ENCODE data around the gene COL6A1.

DNA sequence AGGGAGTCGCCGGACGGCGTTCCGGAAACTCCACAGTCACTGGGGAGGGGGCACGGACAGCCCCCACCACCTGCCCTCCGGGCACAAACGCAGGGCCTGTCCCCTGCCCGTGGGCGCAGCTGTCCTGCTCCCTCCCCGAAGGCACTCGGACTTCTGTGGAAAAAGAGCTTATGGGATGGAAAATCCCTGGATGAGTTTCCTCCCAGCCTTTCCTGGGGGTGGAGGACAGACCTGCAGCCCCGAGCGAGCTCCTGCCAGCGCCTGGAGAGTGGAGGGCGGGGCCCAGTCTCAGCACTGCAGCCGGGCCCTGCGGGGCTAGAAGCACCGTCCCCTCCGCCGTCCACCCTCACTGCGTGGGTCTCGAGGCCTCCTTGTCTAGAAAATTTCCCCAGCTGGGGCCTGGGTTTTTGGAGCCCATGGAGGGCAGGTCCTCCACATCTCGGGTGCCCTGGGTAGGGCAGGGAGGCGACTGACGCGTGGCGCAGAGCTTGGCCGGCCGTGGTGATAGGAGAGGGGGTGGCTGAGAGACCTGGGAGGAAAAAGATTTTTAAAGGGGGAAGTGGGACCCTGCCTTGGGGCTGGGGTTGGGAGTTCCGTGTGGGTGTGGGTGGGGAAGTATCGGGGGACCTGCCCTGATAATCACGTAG is 6.4 kb upstream of the COL6A1 start:
- TF ChIP-seq EZH2phosphoT487 (IDR thresholded peaks at IDR 0.05; ENCODE audit: borderline replicate concordance), result no peak
- TF ChIP-seq, protein P1, sequence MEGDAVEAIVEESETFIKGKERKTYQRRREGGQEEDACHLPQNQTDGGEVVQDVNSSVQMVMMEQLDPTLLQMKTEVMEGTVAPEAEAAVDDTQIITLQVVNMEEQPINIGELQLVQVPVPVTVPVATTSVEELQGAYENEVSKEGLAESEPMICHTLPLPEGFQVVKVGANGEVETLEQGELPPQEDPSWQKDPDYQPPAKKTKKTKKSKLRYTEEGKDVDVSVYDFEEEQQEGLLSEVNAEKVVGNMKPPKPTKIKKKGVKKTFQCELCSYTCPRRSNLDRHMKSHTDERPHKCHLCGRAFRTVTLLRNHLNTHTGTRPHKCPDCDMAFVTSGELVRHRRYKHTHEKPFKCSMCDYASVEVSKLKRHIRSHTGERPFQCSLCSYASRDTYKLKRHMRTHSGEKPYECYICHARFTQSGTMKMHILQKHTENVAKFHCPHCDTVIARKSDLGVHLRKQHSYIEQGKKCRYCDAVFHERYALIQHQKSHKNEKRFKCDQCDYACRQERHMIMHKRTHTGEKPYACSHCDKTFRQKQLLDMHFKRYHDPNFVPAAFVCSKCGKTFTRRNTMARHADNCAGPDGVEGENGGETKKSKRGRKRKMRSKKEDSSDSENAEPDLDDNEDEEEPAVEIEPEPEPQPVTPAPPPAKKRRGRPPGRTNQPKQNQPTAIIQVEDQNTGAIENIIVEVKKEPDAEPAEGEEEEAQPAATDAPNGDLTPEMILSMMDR (IDR thresholded peaks at IDR 0.05 in 2 of 3, conservative IDR thresholded peaks at IDR 0.05 in 1 of 3; ENCODE audit: borderline replicate concordance in 1 of 3, insufficient read depth in 1 of 3, low read depth in 2 of 3, low read length in 2 of 3), result no peak
- TF ChIP-seq POLR2A (IDR thresholded peaks at IDR 0.05; ENCODE audit: borderline replicate concordance, extremely low read depth, insufficient read depth, insufficient read length), result no peak
- TF ChIP-seq YY1 (IDR thresholded peaks at IDR 0.05; ENCODE audit: extremely low read depth, insufficient replicate concordance, low read depth, low read length), result no peak
- TF ChIP-seq RAD21 (IDR thresholded peaks at IDR 0.05; ENCODE audit: low read depth), result no peak
- TF ChIP-seq, protein P2, sequence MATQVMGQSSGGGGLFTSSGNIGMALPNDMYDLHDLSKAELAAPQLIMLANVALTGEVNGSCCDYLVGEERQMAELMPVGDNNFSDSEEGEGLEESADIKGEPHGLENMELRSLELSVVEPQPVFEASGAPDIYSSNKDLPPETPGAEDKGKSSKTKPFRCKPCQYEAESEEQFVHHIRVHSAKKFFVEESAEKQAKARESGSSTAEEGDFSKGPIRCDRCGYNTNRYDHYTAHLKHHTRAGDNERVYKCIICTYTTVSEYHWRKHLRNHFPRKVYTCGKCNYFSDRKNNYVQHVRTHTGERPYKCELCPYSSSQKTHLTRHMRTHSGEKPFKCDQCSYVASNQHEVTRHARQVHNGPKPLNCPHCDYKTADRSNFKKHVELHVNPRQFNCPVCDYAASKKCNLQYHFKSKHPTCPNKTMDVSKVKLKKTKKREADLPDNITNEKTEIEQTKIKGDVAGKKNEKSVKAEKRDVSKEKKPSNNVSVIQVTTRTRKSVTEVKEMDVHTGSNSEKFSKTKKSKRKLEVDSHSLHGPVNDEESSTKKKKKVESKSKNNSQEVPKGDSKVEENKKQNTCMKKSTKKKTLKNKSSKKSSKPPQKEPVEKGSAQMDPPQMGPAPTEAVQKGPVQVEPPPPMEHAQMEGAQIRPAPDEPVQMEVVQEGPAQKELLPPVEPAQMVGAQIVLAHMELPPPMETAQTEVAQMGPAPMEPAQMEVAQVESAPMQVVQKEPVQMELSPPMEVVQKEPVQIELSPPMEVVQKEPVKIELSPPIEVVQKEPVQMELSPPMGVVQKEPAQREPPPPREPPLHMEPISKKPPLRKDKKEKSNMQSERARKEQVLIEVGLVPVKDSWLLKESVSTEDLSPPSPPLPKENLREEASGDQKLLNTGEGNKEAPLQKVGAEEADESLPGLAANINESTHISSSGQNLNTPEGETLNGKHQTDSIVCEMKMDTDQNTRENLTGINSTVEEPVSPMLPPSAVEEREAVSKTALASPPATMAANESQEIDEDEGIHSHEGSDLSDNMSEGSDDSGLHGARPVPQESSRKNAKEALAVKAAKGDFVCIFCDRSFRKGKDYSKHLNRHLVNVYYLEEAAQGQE (IDR thresholded peaks at IDR 0.05; ENCODE audit: low read depth), result no peak
- TF ChIP-seq SIN3A (IDR thresholded peaks at IDR 0.05; ENCODE audit: low read depth), result no peak
- TF ChIP-seq, protein P3, sequence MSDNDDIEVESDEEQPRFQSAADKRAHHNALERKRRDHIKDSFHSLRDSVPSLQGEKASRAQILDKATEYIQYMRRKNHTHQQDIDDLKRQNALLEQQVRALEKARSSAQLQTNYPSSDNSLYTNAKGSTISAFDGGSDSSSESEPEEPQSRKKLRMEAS (IDR thresholded peaks at IDR 0.05), result no peak
- no peak; the same call in 1 of the 2 replicates for TF ChIP-seq POLR2AphosphoS5 (IDR thresholded peaks at IDR 0.05; ENCODE audit: low read depth, low read length)
- TF ChIP-seq EZH2 (IDR thresholded peaks at IDR 0.05), result no peak
